GM12878 (cell line): ENCODE data around the gene NR2F1-AS1. TPM values are rescaled to one million over a fixed set of nuclear protein-coding genes. Genes with fewer than 3 reads are reported as not detected.
"Not testable (repeated sequence)": the region's sequence is repeated elsewhere in the genome, so short reads cannot be mapped to it uniquely, and the experiment has no call there.

Experiments used
- ATAC-seq: fragments of 200-7000 bp; cut with Tn5 transposase; 3 replicates; pipeline ENCODE4 v1.9.1; 2020; ENCODE audit warnings: mild to moderate bottlenecking, moderate library complexity
- BruUV-seq: library from RNA; stranded (reverse); fragments of 400-500 nt; replicated peaks from 2 replicates; lab custom pipeline; 2021; lab: Mats Ljungman, UMichigan
- CTCF ChIA-PET: fragments of 300-600 bp; sonication (Branson Sonifier 250); formaldehyde crosslinking; extraction: SDS; loops from one replicate; lab custom pipeline; 2021; ENCODE audit warnings: inconsistent platforms; lab: Yijun Ruan, JAX
- POLR2A ChIA-PET: fragments of 350-600 bp; formaldehyde crosslinking; extraction: SDS; loops from one replicate; lab custom pipeline; 2021; ENCODE audit warnings: inconsistent platforms; lab: Charles Lee
- RAD21 ChIA-PET: fragments of 300-600 bp; sonication (Branson Sonifier 250); formaldehyde crosslinking; loops from one replicate; lab custom pipeline; 2023; ENCODE audit warnings: antibody characterized with exemption; ENCODE audit not compliant: unreplicated experiment; lab: Charles Lee
- SMC1A ChIA-PET: fragments of 300-600 bp; sonication (Branson Sonifier 250); formaldehyde crosslinking; loops from one replicate; lab custom pipeline; 2023; ENCODE audit not compliant: unreplicated experiment, uncharacterized antibody; lab: Charles Lee
- DNase-seq: peaks from one replicate; pipeline ENCODE4 v3.0.0-alpha.2; 2011; ENCODE audit warnings: low read depth, low spot score
- FAIRE-seq: peaks from 3 replicates; lab custom pipeline; 2011; peaks lifted over from hg19 to GRCh38; lab: Jason Lieb, UNC
- H2AFZ ChIP-seq: 2 replicates; pipeline ENCODE4 v1.6.0; 2011; ENCODE audit warnings: low read depth, low read length, control low read depth; ENCODE audit not compliant: control insufficient read depth
- H3K27ac ChIP-seq: 2 replicates; pipeline ENCODE4 v1.5.1; 2011; ENCODE audit warnings: control low read depth; ENCODE audit not compliant: control insufficient read depth, insufficient read depth
- H3K27me3 ChIP-seq, 2 experiments: replicated peaks in 1 of 2; 2 replicates each; pipeline versions ENCODE4 v1.6.0 to v1.6.1; 2011; ENCODE audit warnings: low read length in 1 of 2; ENCODE audit not compliant: control insufficient read depth in 2 of 2, insufficient read depth in 2 of 2
- H3K36me3 ChIP-seq, 2 experiments: 2 replicates each; pipeline ENCODE4 v1.5.1; 2011; ENCODE audit warnings: low read length in 1 of 2; ENCODE audit not compliant: control insufficient read depth in 2 of 2, insufficient read depth in 2 of 2
- H3K4me1 ChIP-seq: 2 replicates; pipeline ENCODE4 v1.6.1; 2011; ENCODE audit warnings: mild to moderate bottlenecking, low read length, moderate library complexity, mixed read lengths; ENCODE audit not compliant: control insufficient read depth, insufficient read depth
- H3K4me2 ChIP-seq: 2 replicates; pipeline ENCODE4 v1.6.0; 2011; ENCODE audit warnings: control low read depth; ENCODE audit not compliant: control insufficient read depth, insufficient read depth
- H3K4me3 ChIP-seq: fragments of 200-600 bp; sonication (generic); 2 replicates; pipeline ENCODE4 v1.5.1; 2016
- H3K79me2 ChIP-seq: 2 replicates; pipeline ENCODE4 v1.6.0; 2011; ENCODE audit warnings: low read length; ENCODE audit not compliant: control insufficient read depth, insufficient read depth
- H3K9ac ChIP-seq: 2 replicates; pipeline ENCODE4 v1.8.0; 2011; ENCODE audit warnings: low read length, control low read depth, mixed read lengths; ENCODE audit not compliant: control insufficient read depth, insufficient read depth
- H3K9me3 ChIP-seq: replicated peaks from 3 replicates; pipeline ENCODE4 v1.5.1; 2011; ENCODE audit warnings: mild to moderate bottlenecking, low read length; ENCODE audit not compliant: control insufficient read depth, insufficient read depth
- H4K20me1 ChIP-seq: 2 replicates; pipeline ENCODE4 v1.6.0; 2011; ENCODE audit not compliant: control insufficient read depth, insufficient read depth
- FOXK2 ChIP-seq: fragments of 450-650 bp; IDR thresholded peaks from 2 replicates; pipeline ENCODE4 v1.6.1; 2017; ENCODE audit warnings: mild to moderate bottlenecking, moderate library complexity
- IRF4 ChIP-seq: IDR thresholded peaks from 2 replicates; pipeline ENCODE4 v1.6.1; 2011; ENCODE audit warnings: low read depth, low read length
- KLF5 ChIP-seq: fragments of 450-650 bp; IDR thresholded peaks from 2 replicates; pipeline ENCODE4 v1.6.1; 2014; ENCODE audit warnings: mild to moderate bottlenecking; ENCODE audit not compliant: partially characterized antibody
- NBN ChIP-seq: fragments of 450-650 bp; IDR thresholded peaks from 2 replicates; pipeline ENCODE4 v1.6.1; 2016
- RB1 ChIP-seq: fragments of 450-650 bp; formaldehyde crosslinking; IDR thresholded peaks from 2 replicates; pipeline ENCODE4 v1.6.1; 2017; ENCODE audit warnings: mild to moderate bottlenecking, borderline replicate concordance
- SP1 ChIP-seq: IDR thresholded peaks from one replicate; pipeline ENCODE4 v1.6.1; 2011; ENCODE audit warnings: low read depth, low read length
- ZNF384 ChIP-seq: IDR thresholded peaks from 2 replicates; pipeline ENCODE4 v1.6.1; 2012; ENCODE audit warnings: low read depth, mild to moderate bottlenecking, low read length, improper control_type of control experiment, borderline replicate concordance
- ZNF687 ChIP-seq: fragments of 450-650 bp; IDR thresholded peaks from 2 replicates; pipeline ENCODE4 v1.6.1; 2017; ENCODE audit warnings: mild to moderate bottlenecking, moderate library complexity
- WGBS: methylation state at CpG from one replicate; pipeline ENCODE4 v1.1.6; 2016; ENCODE audit warnings: low lambda C conversion rate; ENCODE audit not compliant: insufficient replicate concordance, insufficient coverage; ENCODE audit errors: missing lambda C conversion rate; 5-methylcytosine and 5-hydroxymethylcytosine counted together
- in situ Hi-C: fragments of 300-500 bp; cut with MboI; formaldehyde crosslinking; loops from 9 replicates; pipeline ENCODE4 v1.14.3; 2018; ENCODE audit warnings: mixed read lengths
- intact Hi-C: fragments of 100-400 bp; cut with micrococcal nuclease; formaldehyde crosslinking; loops from one replicate; pipeline ENCODE4 v1.14.2; 2022; ENCODE audit not compliant: unreplicated experiment
- polyA plus RNA-seq, 11 experiments: library from polyadenylated mRNA; depleted of rRNA in 4 of 11; unstranded in 6 of 11; stranded (reverse) in 5 of 11; fragments of >200 nt; fragmentation: Nextera tagmentation in 4 of 11; fragmentation: Illumina TruSeq in 1 of 11; extraction: Ambion mirVana in 4 of 11; extraction: Trizol in 1 of 11; gene quantifications; 1 replicate in 1 of 11; 2 replicates in 10 of 11; pipeline versions ENCODE4 v1.2.1 to v1.2.3, GENCODE V29; 2011 to 2016; ENCODE audit warnings: inconsistent platforms in 2 of 11, missing spikeins in 2 of 11, low read depth in 1 of 11
- total RNA-seq, 4 experiments: library from RNA; depleted of rRNA in 3 of 4; stranded (reverse); fragments of >200 nt in 3 of 4; fragmentation: Illumina TruSeq in 1 of 4; extraction: Trizol in 1 of 4; gene quantifications; 2 replicates each; pipeline versions ENCODE4 v1.2.1 to v1.2.3, GENCODE V29; 2013 to 2021

Gene NR2F1-AS1
- total and polyA plus RNA-seq, 10 of the 15 experiments (the other 5 are each of a cell fraction or from before 2014, with no cell fraction given), result 0.11 to 0.85 (median 0.27) TPM

GRCh38 chr5:93394301-93394700 is 186.7 kb downstream of the NR2F1-AS1 start (continued):
- no peak for TF ChIP-seq FOXK2
- no peak for TF ChIP-seq ZNF687
- no peak for TF ChIP-seq ZNF384
- TF ChIP-seq SP1, result no peak
- TF ChIP-seq IRF4, result no peak
- TF ChIP-seq KLF5, result no peak
- TF ChIP-seq NBN, result no peak
- no peak for TF ChIP-seq RB1
- TF ChIP-seq, all 136 proteins: peak for 0

GRCh38 chr5:93391169-93391568 is 189.8 kb downstream of the NR2F1-AS1 start:
- POLR2A ChIA-PET, intact Hi-C loops, H3K36me3 ChIP-seq, RAD21 ChIA-PET, H3K27ac ChIP-seq, ATAC-seq, H4K20me1 ChIP-seq, SMC1A ChIA-PET, in situ Hi-C loops, DNase-seq, H3K4me2 ChIP-seq, H3K4me1 ChIP-seq, H3K4me3 ChIP-seq, H3K27me3 ChIP-seq, H2AFZ ChIP-seq, FAIRE-seq, CTCF ChIA-PET, BruUV-seq, H3K9me3 ChIP-seq, H3K9ac ChIP-seq, H3K79me2 ChIP-seq: not testable (repeated sequence)
- 39% methylated on average over 2 of the region's 2 CpGs for WGBS
